Lower leg skin (tissue), 3 donors: ENCODE measurements around the gene CELA2B.

Experiments used
- POLR2A ChIP-seq, 2 donors: fragments of 450-650 bp; IDR thresholded peaks; one replicate each; pipeline ENCODE4 v1.6.1; 2016 to 2017; ENCODE audit warnings: antibody characterized with exemption in 2 of 2, mild to moderate bottlenecking in 1 of 2, moderate library complexity in 1 of 2
- TF ChIP-seq, protein P1 (sequence below), 3 donors: fragments of 450-650 bp; IDR thresholded peaks; one replicate each; pipeline ENCODE4 v1.5.1; 2016; ENCODE audit warnings: antibody characterized with exemption in 3 of 3, mild to moderate bottlenecking in 3 of 3, moderate library complexity in 2 of 3

DNA sequence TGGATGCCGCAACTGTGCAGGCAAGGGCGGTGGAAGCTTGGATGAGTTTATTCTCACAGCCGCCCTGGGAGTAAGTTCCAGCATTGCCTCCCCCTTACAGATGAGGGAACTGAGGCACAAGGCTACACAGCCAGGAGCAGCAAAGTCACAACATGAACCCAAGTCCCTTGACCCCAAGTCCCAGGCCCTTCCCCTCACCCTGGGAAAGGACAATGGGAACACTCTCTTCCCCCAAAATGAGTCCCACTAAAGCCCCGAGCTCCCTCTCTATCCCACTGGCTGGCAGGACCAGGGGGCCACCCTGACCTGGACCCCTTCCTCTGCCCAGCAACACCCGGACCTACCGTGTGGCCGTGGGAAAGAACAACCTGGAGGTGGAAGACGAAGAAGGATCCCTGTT lies 33.8 kb upstream of the CELA2B start:
- TF ChIP-seq, protein P1, sequence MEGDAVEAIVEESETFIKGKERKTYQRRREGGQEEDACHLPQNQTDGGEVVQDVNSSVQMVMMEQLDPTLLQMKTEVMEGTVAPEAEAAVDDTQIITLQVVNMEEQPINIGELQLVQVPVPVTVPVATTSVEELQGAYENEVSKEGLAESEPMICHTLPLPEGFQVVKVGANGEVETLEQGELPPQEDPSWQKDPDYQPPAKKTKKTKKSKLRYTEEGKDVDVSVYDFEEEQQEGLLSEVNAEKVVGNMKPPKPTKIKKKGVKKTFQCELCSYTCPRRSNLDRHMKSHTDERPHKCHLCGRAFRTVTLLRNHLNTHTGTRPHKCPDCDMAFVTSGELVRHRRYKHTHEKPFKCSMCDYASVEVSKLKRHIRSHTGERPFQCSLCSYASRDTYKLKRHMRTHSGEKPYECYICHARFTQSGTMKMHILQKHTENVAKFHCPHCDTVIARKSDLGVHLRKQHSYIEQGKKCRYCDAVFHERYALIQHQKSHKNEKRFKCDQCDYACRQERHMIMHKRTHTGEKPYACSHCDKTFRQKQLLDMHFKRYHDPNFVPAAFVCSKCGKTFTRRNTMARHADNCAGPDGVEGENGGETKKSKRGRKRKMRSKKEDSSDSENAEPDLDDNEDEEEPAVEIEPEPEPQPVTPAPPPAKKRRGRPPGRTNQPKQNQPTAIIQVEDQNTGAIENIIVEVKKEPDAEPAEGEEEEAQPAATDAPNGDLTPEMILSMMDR (IDR thresholded peaks at IDR 0.05), result no peak
- no peak for TF ChIP-seq POLR2A (IDR thresholded peaks at IDR 0.05)
